Thoracic aorta (tissue), 2 donors: ENCODE results near the gene FTO. TPM values are rescaled to one million over a fixed set of nuclear protein-coding genes. Genes with fewer than 3 reads are reported as not detected.

Experiments used
- ATAC-seq: fragments of 150-250 bp; one replicate; pipeline ENCODE4 v1.8.0; 2017; ENCODE audit warnings: low read depth; ENCODE audit not compliant: insufficient number of reproducible peaks, low FRiP score
- DNase-seq: peaks from one replicate; pipeline ENCODE4 v3.0.0-alpha.2; 2020; ENCODE audit warnings: low spot score
- H3K27ac ChIP-seq, 2 donors: fragments of 200-600 bp; sonication (generic); 1 replicate in 1 of 2; 2 replicates in 1 of 2; pipeline ENCODE4 v1.5.1; 2016; ENCODE audit warnings: mild to moderate bottlenecking in 2 of 2, moderate library complexity in 2 of 2
- H3K27me3 ChIP-seq: fragments of 200-600 bp; sonication (generic); replicated peaks from 2 replicates; pipeline ENCODE4 v1.6.0; 2016; ENCODE audit warnings: mild to moderate bottlenecking; ENCODE audit not compliant: insufficient read depth
- H3K36me3 ChIP-seq: fragments of 200-600 bp; sonication (generic); one replicate; pipeline ENCODE4 v1.5.1; 2016
- H3K4me1 ChIP-seq, 2 donors: fragments of 200-600 bp; sonication (generic); 1 replicate in 1 of 2; 2 replicates in 1 of 2; pipeline versions ENCODE4 v1.5.1 to v1.6.0; 2016; ENCODE audit warnings: low read depth in 2 of 2, mild to moderate bottlenecking in 1 of 2; ENCODE audit not compliant: control insufficient read depth in 1 of 2
- H3K4me3 ChIP-seq: fragments of 200-600 bp; sonication (generic); 2 replicates; pipeline ENCODE4 v1.5.1; 2016; ENCODE audit warnings: mild to moderate bottlenecking
- H3K9me3 ChIP-seq: fragments of 200-600 bp; sonication (generic); 2 replicates; pipeline ENCODE4 v1.5.1; 2016
- total RNA-seq, 2 donors: library from RNA; depleted of rRNA; stranded (reverse); fragments of >200 nt; gene quantifications; one replicate each; pipeline versions ENCODE4 v1.1.0 to v1.2.3, GENCODE V29; 2016
- TF ChIP-seq, protein P1 (sequence below): fragments of 200-600 bp; sonication (generic); IDR thresholded peaks from one replicate; pipeline ENCODE4 v1.5.1; 2019; ENCODE audit warnings: antibody characterized with exemption

The FTO gene
- total RNA-seq, 2 donors from 2014 or later = 99.6 to 103 TPM

DNA sequence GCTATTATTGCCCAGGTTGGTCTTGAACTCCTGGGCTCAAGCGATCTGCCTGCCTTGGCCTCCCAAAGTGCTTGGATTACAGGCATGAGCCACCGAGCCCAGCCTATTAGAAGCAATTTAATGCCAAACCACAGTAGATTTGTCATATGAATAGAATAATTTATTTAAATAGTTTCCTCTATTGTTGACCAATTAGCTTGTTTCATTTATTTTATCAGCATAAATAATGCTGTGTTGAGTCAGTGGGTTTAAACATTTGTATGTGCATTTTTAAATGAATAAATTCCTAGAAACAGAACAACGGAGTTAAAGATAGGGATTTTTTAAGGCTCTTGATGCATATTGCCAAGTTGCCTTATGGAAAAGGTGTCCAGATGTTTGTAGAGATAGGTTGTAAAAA is 26.7 kb downstream of the FTO start:
- Histone ChIP-seq H3K9me3 (no peaks in the 10 kb centered on the region), H3K36me3 (no peaks in the 10 kb centered on the region), H3K27ac (no peak overlapping the region), H3K27me3 (no peaks in the 10 kb centered on the region), H3K4me1 (peaks cover 10 to 27% of the 10 kb centered on the region in 2 donors), H3K4me3 (no peak overlapping the region)
- TF ChIP-seq, protein P1, sequence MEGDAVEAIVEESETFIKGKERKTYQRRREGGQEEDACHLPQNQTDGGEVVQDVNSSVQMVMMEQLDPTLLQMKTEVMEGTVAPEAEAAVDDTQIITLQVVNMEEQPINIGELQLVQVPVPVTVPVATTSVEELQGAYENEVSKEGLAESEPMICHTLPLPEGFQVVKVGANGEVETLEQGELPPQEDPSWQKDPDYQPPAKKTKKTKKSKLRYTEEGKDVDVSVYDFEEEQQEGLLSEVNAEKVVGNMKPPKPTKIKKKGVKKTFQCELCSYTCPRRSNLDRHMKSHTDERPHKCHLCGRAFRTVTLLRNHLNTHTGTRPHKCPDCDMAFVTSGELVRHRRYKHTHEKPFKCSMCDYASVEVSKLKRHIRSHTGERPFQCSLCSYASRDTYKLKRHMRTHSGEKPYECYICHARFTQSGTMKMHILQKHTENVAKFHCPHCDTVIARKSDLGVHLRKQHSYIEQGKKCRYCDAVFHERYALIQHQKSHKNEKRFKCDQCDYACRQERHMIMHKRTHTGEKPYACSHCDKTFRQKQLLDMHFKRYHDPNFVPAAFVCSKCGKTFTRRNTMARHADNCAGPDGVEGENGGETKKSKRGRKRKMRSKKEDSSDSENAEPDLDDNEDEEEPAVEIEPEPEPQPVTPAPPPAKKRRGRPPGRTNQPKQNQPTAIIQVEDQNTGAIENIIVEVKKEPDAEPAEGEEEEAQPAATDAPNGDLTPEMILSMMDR = no peak
- DNase-seq (no peak), ATAC-seq (no peak)

DNA sequence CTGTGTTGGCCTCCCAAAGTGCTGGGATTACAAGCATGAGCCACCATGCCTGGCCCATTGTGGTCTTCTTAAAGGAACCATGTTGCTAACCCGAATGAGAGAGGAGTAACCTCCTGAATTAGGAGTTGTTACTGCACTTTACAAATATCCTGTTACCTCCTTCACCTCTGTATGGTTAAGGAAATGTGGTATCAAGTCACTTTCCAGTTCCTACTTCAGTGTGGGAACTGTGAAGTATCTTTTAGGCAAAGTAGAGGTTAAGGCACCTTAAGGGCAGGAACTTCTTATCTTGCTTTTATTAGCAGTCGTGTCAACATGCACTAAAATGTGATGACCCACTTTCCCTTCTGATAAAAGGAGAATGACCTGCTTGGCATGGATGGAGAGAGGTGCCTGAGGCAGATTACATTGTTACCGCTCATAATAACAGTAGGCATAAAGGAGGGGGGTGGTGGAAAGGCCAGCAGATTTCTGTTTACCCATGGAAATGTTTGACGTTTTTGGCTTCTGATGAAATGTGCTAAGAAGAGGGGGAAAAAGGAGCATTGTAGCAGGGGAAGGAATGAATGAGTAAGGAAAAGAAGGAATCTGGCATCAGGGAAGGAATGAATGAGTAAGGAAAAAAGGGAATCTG is 28.5 kb downstream of the FTO start:
- no peak overlapping the region for H3K4me3 ChIP-seq
- peaks cover 10 to 18% of the 10 kb centered on the region in 2 donors for H3K4me1 ChIP-seq
- no peaks in the 10 kb centered on the region for H3K27me3 ChIP-seq
- ATAC-seq (no peak), DNase-seq (no peak)
- no peaks in the 10 kb centered on the region for H3K9me3 ChIP-seq
- TF ChIP-seq, protein P1 = no peak
- no peaks in the 10 kb centered on the region for H3K36me3 ChIP-seq
- H3K27ac ChIP-seq = no peak overlapping the region

DNA sequence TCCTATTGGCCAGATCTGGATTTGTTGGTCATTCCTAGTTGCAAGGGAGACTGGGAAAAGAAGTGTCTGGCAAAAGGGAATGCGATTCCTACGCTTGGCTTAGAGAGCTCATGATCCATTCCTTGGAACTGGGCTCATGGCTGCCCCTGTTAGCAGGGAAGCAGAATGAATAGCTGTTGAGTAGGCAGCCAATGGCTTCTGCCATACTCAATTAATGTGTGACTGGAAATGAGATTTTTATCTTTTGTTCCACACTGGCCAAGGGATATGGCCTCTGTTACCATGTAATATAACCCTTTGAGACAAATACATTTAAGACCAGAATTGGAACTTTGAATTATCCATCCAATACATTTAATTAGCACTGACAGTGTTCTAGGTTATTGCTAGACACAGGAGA is 31.0 kb downstream of the FTO start:
- no peak overlapping the region for H3K4me3 ChIP-seq
- H3K27me3 ChIP-seq = no peaks in the 10 kb centered on the region
- no peak overlapping the region for H3K27ac ChIP-seq
- H3K4me1 ChIP-seq = peaks cover 10 to 18% of the 10 kb centered on the region in 2 donors
- ATAC-seq (no peak), DNase-seq (no peak)
- no peaks in the 10 kb centered on the region for H3K36me3 ChIP-seq
- TF ChIP-seq, protein P1 = no peak
- no peaks in the 10 kb centered on the region for H3K9me3 ChIP-seq

DNA sequence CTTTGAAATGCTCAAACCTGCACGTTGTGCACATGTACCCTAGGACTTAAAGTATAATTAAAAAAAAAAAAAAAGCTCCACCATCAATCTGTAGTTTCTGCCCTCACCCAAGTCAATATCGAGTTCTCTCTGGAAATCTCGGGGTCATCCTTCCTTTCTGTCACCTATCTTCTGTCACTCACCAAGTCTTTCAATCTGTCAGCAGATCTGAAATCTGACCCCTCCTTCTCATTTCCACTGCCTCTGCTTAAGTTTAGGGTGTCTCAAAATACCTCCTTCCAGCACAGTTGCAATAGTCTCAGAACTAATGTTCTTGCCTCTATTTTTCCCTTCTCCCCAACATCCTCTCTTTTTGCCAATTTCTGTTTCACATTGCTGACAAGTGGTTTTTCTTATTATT is 32.3 kb downstream of the FTO start:
- Histone ChIP-seq H3K27me3 (no peaks in the 10 kb centered on the region), H3K36me3 (no peaks in the 10 kb centered on the region), H3K27ac (no peak overlapping the region), H3K4me3 (no peak overlapping the region), H3K9me3 (no peaks in the 10 kb centered on the region), H3K4me1 (peaks cover 10 to 18% of the 10 kb centered on the region in 2 donors)
- no peak for DNase-seq
- ATAC-seq = no peak
- TF ChIP-seq, protein P1 = no peak

DNA sequence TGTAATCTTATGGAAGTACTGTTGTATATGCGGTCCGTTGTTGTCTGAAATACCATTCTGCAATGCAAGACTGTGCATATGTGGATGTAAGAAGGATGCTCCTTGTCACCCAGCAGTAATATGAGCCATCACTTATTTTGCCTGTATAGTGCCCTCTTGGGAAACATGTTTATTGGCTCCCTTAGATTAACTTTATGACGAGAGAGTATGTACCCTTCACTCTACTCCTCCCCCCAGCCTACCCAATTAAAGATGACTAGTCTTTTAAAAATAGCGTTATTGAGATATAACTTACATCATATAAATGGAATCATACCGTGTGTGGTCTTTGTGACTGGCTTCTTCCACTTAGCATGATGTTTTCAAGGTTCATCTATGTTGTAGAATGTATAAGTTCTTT is 33.6 kb downstream of the FTO start:
- Histone ChIP-seq H3K4me3 (no peak overlapping the region), H3K4me1 (peaks cover 6 to 12% of the 10 kb centered on the region in 2 donors), H3K36me3 (no peaks in the 10 kb centered on the region), H3K27me3 (no peaks in the 10 kb centered on the region), H3K9me3 (no peaks in the 10 kb centered on the region), H3K27ac (no peak overlapping the region)
- ATAC-seq (no peak), DNase-seq (no peak)
- TF ChIP-seq, protein P1 = no peak
